Natural killer cell (primary cell): ENCODE data around the gene FAM117A. TPM values are rescaled to one million over a fixed set of nuclear protein-coding genes. Genes with fewer than 3 reads are reported as not detected.

Source experiments
- ATAC-seq, 3 donors: fragments of 150-1000 bp in 2 of 3; fragments of 200-7000 bp in 1 of 3; cut with Tn5 transposase; 1 replicate in 1 of 3; 2 replicates in 2 of 3; pipeline ENCODE4 v1.10.0; 2021; ENCODE audit warnings: mild to moderate bottlenecking in 2 of 3, moderate library complexity in 2 of 3
- DNase-seq, 2 donors: peaks; one replicate each; pipeline versions ENCODE4 v3.0.0 to v3.0.0-alpha.2; 2013 to 2021; ENCODE audit warnings: mixed read lengths in 1 of 2
- H3K27ac ChIP-seq: one replicate; pipeline ENCODE4 v1.5.1; 2013; ENCODE audit warnings: mild to moderate bottlenecking, low read length
- H3K27me3 ChIP-seq: one replicate; pipeline ENCODE4 v1.6.1; 2013; ENCODE audit warnings: low read length; ENCODE audit not compliant: control insufficient read depth, insufficient read depth
- H3K36me3 ChIP-seq: one replicate; pipeline ENCODE4 v1.6.1; 2013; ENCODE audit warnings: low read length; ENCODE audit not compliant: control insufficient read depth, insufficient read depth
- H3K4me1 ChIP-seq: one replicate; pipeline ENCODE4 v1.6.1; 2013; ENCODE audit warnings: low read length; ENCODE audit not compliant: control insufficient read depth, insufficient read depth
- H3K4me3 ChIP-seq: one replicate; pipeline ENCODE4 v1.5.1; 2013; ENCODE audit warnings: low read length
- H3K9me3 ChIP-seq: one replicate; pipeline ENCODE4 v1.6.1; 2013; ENCODE audit warnings: low read length; ENCODE audit not compliant: control insufficient read depth, insufficient read depth
- H3K27ac Mint-ChIP-seq, 2 donors: one replicate each; pipeline ENCODE4 v1.8.0; 2022; ENCODE audit warnings: mild to moderate bottlenecking in 2 of 2, mixed read lengths in 2 of 2, moderate library complexity in 1 of 2
- H3K27me3 Mint-ChIP-seq, 2 donors: one replicate each; pipeline ENCODE4 v1.8.0; 2022; ENCODE audit warnings: low read depth in 2 of 2, mixed read lengths in 2 of 2
- H3K36me3 Mint-ChIP-seq: one replicate; pipeline ENCODE4 v1.8.0; 2022; ENCODE audit warnings: mixed read lengths
- H3K4me1 Mint-ChIP-seq, 2 donors: one replicate each; pipeline ENCODE4 v1.8.0; 2022; ENCODE audit warnings: mixed read lengths in 2 of 2
- H3K4me3 Mint-ChIP-seq: one replicate; pipeline ENCODE4 v1.8.0; 2022; ENCODE audit warnings: mild to moderate bottlenecking, moderate library complexity, mixed read lengths
- H3K9me3 Mint-ChIP-seq, 2 donors: one replicate each; pipeline ENCODE4 v1.8.0; 2022; ENCODE audit warnings: mixed read lengths in 2 of 2
- CTCF ChIP-seq: fragments of 200-600 bp; IDR thresholded peaks from one replicate; pipeline ENCODE4 v1.8.0; 2022; ENCODE audit warnings: antibody characterized with exemption
- WGBS: methylation state at CpG from one replicate; pipeline ENCODE4 v1.1.7; 2013; ENCODE audit warnings: missing lambda C conversion rate; ENCODE audit not compliant: insufficient coverage; 5-methylcytosine and 5-hydroxymethylcytosine counted together
- intact Hi-C: fragments of 100-400 bp; cut with micrococcal nuclease; formaldehyde crosslinking; loops from one replicate; pipeline ENCODE4 v1.14.2; 2022
- total RNA-seq, 4 donors: library from RNA; stranded (reverse); fragments of 120-200 nt in 1 of 4; gene quantifications; one replicate each; pipeline versions ENCODE4 v1.2.3 to v1.2.4, GENCODE V29; 2013 to 2022

The FAM117A gene
- total RNA-seq, 3 donors from 2014 or later (not counting 1 experiment from before 2014, with no cell fraction given): 55.2 to 88.4 (median 79.2) TPM

- no peak for TF ChIP-seq CTCF
- no peaks in the 10 kb centered on the region for H3K27me3 Mint-ChIP-seq
- intact Hi-C loops: no loop called here
- Histone ChIP-seq H3K4me1 (peaks cover 70% of the 10 kb centered on the region), H3K27ac (no peak overlapping the region), H3K36me3 (peaks cover 52% of the 10 kb centered on the region), H3K9me3 (no peaks in the 10 kb centered on the region), H3K27me3 (no peaks in the 10 kb centered on the region), H3K4me3 (no peak overlapping the region)
- WGBS: 96% methylated on average over 4 of the region's 4 CpGs
- H3K36me3 Mint-ChIP-seq: peaks cover 7% of the 10 kb centered on the region
- H3K4me1 Mint-ChIP-seq: peaks cover 58 to 65% of the 10 kb centered on the region in 2 donors
- H3K4me3 Mint-ChIP-seq: no peak overlapping the region
- H3K27ac Mint-ChIP-seq: peak overlapping the region; percentile 50 to 81
- DNase-seq (no peak), ATAC-seq (no peak)
- no peaks in the 10 kb centered on the region for H3K9me3 Mint-ChIP-seq
These were observed 32.5 kb downstream of the FAM117A start for GRCh38 chr17:49731435-49731831.

- no peaks in the 10 kb centered on the region for H3K9me3 Mint-ChIP-seq
- Histone ChIP-seq H3K27me3 (no peaks in the 10 kb centered on the region), H3K9me3 (no peaks in the 10 kb centered on the region), H3K4me3 (no peak overlapping the region), H3K4me1 (peaks cover 67% of the 10 kb centered on the region), H3K27ac (peak overlapping the region; percentile 30), H3K36me3 (peaks cover 56% of the 10 kb centered on the region)
- intact Hi-C loops: no loop called here
- H3K4me1 Mint-ChIP-seq: peaks cover 54 to 61% of the 10 kb centered on the region in 2 donors
- no peaks in the 10 kb centered on the region for H3K27me3 Mint-ChIP-seq
- H3K4me3 Mint-ChIP-seq: no peak overlapping the region
- H3K27ac Mint-ChIP-seq: peak overlapping the region; percentile 50 to 81
- no peak for DNase-seq
- H3K36me3 Mint-ChIP-seq: peaks cover 7% of the 10 kb centered on the region
- WGBS: 71% methylated on average over 5 of the region's 5 CpGs
- no peak for TF ChIP-seq CTCF
- no peak for ATAC-seq
These were observed 33.0 kb downstream of the FAM117A start for GRCh38 chr17:49730785-49731434.

- H3K27ac Mint-ChIP-seq: peak overlapping the region; percentile 50 to 81
- ATAC-seq (no peak), DNase-seq (no peak)
- Histone ChIP-seq H3K36me3 (peaks cover 63% of the 10 kb centered on the region), H3K4me1 (peaks cover 63% of the 10 kb centered on the region), H3K9me3 (no peaks in the 10 kb centered on the region), H3K27me3 (no peaks in the 10 kb centered on the region), H3K27ac (peak overlapping the region; percentile 30), H3K4me3 (no peak overlapping the region)
- H3K36me3 Mint-ChIP-seq: peaks cover 13% of the 10 kb centered on the region
- intact Hi-C loops: no loop called here
- H3K4me1 Mint-ChIP-seq: peaks cover 53 to 60% of the 10 kb centered on the region in 2 donors
- no peak for TF ChIP-seq CTCF
- WGBS: 85% methylated on average over 4 of the region's 4 CpGs
- peaks cover 0 to 3% of the 10 kb centered on the region in 2 donors for H3K9me3 Mint-ChIP-seq
- H3K4me3 Mint-ChIP-seq: no peak overlapping the region
- no peaks in the 10 kb centered on the region for H3K27me3 Mint-ChIP-seq
These were observed 33.7 kb downstream of the FAM117A start for GRCh38 chr17:49730078-49730784.
